Brain microvascular endothelial cell (primary cell): Measurements from ENCODE around the gene CARD19.

ENCODE experiments used
- DNase-seq: peaks from one replicate; pipeline ENCODE4 v3.0.0-alpha.2; 2020
- H3K27ac ChIP-seq: fragments of 250-450 bp; sonication (Bioruptor Pico); 2 replicates; pipeline ENCODE4 v1.5.1; 2020; ENCODE audit warnings: mild to moderate bottlenecking, moderate library complexity
- H3K27me3 ChIP-seq: fragments of 250-450 bp; sonication (Bioruptor Pico); replicated peaks from 2 replicates; pipeline ENCODE4 v1.5.1; 2020; ENCODE audit warnings: mild to moderate bottlenecking
- H3K36me3 ChIP-seq: fragments of 250-450 bp; sonication (Bioruptor Pico); replicated peaks from 2 replicates; pipeline ENCODE4 v1.5.1; 2020; ENCODE audit warnings: mild to moderate bottlenecking
- H3K4me3 ChIP-seq: 2 replicates; pipeline ENCODE4 v1.5.1; 2011; ENCODE audit warnings: low read depth, mild to moderate bottlenecking, control low read depth, low read length, moderate library complexity
- in situ Hi-C: cut with HindIII; loops from 2 replicates; pipeline ENCODE4 v1.10.0; 2017; ENCODE audit warnings: low sequenced_read_pairs, low pct_ligation_motif_present
- TF ChIP-seq, protein P1 (sequence below): IDR thresholded peaks from 2 replicates; pipeline ENCODE4 v1.5.1; 2011; ENCODE audit warnings: low read depth, mild to moderate bottlenecking, moderate library complexity, low read length, control low read depth, inconsistent platforms; ENCODE audit errors: missing control alignments

The CARD19 gene

GRCh38 chr9:93071464-93071863 lies 24.6 kb upstream of the CARD19 start:
- DNase-seq: no peak

DNA sequence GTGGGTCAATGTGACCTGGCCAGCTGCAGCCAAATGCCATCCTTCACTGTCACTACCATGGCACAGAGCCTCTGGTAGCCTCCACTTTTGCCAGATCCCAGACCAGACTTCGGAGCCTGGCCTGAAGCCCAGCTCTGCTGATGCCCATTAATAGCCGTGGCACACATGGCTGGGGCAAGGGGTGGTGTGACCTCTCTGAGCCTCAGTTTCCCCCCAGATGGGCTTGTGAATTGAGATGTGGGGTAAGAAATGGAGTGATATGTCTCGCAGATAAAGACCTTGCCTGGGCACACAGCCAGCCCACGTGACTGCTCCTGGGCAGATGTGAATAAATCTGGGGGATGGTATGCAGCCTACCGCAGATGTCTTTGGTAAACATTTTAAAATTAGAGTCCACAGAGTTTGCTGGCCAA lies 23.6 kb upstream of the CARD19 start:
- Histone ChIP-seq H3K27ac (no peak overlapping the region), H3K36me3 (no peaks in the 10 kb centered on the region), H3K4me3 (no peak overlapping the region), H3K27me3 (no peaks in the 10 kb centered on the region)
- DNase-seq: no peak
- TF ChIP-seq, protein P1, sequence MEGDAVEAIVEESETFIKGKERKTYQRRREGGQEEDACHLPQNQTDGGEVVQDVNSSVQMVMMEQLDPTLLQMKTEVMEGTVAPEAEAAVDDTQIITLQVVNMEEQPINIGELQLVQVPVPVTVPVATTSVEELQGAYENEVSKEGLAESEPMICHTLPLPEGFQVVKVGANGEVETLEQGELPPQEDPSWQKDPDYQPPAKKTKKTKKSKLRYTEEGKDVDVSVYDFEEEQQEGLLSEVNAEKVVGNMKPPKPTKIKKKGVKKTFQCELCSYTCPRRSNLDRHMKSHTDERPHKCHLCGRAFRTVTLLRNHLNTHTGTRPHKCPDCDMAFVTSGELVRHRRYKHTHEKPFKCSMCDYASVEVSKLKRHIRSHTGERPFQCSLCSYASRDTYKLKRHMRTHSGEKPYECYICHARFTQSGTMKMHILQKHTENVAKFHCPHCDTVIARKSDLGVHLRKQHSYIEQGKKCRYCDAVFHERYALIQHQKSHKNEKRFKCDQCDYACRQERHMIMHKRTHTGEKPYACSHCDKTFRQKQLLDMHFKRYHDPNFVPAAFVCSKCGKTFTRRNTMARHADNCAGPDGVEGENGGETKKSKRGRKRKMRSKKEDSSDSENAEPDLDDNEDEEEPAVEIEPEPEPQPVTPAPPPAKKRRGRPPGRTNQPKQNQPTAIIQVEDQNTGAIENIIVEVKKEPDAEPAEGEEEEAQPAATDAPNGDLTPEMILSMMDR: no peak
- in situ Hi-C loops: no loop called here

More at GRCh38 chr9:93071464-93071863, 24.6 kb upstream of the CARD19 start:
- no peaks in the 10 kb centered on the region for H3K36me3 ChIP-seq
- in situ Hi-C loops: no loop called here
- H3K27me3 ChIP-seq: no peaks in the 10 kb centered on the region
- H3K27ac ChIP-seq: no peak overlapping the region
- TF ChIP-seq, protein P1: no peak
- no peak overlapping the region for H3K4me3 ChIP-seq

GRCh38 chr9:93076101-93076791 lies 19.8 kb upstream of the CARD19 start:
- Histone ChIP-seq H3K27me3 (no peaks in the 10 kb centered on the region), H3K4me3 (no peak overlapping the region), H3K36me3 (no peaks in the 10 kb centered on the region), H3K27ac (no peak overlapping the region)
- no peak for DNase-seq
- in situ Hi-C loops: no loop called here
- TF ChIP-seq, protein P1: no peak

DNA sequence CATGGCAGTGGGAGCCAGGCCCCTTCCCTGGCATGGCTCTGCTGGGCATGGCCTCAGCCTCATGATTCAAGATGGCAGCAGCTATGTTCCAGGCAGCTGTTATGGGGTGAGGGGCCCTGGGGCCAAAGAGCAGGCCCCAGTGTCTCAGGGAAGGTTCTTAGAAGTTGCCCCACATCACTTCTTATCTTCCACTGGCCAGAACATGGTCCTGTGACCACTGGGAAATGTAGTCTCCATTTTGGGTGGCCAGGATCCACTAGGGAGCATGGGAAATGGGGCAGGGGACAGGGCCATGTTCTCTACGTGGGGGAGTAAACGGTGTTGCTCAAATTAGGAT lies 19.3 kb upstream of the CARD19 start:
- Histone ChIP-seq H3K36me3 (no peaks in the 10 kb centered on the region), H3K4me3 (no peak overlapping the region), H3K27me3 (no peaks in the 10 kb centered on the region), H3K27ac (no peak overlapping the region)
- TF ChIP-seq, protein P1: no peak
- in situ Hi-C loops: no loop called here
- no peak for DNase-seq

DNA sequence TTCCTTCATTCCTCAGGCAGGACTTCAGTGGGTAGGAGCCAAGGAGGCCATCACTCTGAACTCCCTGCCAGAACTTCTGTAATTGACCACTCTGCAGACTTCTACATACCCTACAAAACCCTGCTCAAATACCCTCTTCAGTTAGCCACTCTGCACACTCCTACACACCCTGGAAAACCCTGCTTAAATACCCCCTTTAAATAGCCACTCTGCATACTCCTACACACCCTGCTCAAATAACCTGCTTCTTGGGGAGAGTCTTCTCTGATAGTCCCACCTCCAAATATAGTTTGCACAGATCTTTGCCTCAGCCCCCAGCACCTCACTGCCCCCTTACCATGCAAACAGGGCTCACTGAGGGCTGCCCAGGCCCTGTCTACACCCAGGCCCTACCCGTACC lies 18.6 kb upstream of the CARD19 start:
- Histone ChIP-seq H3K4me3 (no peak overlapping the region), H3K27me3 (no peaks in the 10 kb centered on the region), H3K27ac (no peak overlapping the region), H3K36me3 (no peaks in the 10 kb centered on the region)
- TF ChIP-seq, protein P1: no peak
- in situ Hi-C loops: no loop called here
- DNase-seq: no peak

DNA sequence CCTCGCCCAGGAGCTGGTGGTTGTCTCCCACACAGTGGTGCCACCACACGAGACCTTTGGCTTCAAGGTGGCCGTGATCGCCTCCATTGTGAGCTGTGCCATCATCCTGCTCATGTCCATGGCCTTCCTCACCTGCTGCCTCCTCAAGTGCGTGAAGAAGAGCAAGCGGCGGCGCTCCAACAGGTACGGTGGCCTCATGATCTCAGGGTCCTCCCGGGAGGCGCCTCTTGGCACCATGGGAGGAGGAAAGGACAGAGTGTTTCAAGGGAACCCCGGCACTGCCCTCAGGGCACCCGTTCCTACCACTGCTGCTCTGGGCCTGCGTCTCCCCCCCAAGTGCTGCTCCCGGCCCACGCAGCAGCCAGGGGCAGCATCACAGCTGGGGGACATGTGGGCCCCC lies 18.2 kb upstream of the CARD19 start:
- Histone ChIP-seq H3K4me3 (no peak overlapping the region), H3K36me3 (no peaks in the 10 kb centered on the region), H3K27me3 (no peaks in the 10 kb centered on the region), H3K27ac (no peak overlapping the region)
- no peak for DNase-seq
- TF ChIP-seq, protein P1: no peak
- in situ Hi-C loops: no loop called here
